Measurements from ENCODE around the gene C6orf47.

GRCh38 chr6:31689249-31690110, 28.9 kb upstream of the C6orf47 start:
- TF ChIP-seq GATA3 (IDR thresholded peaks at IDR 0.05; ENCODE audit: low read depth, low read length) (no peak), GATA2 (IDR thresholded peaks at IDR 0.05; ENCODE audit: low read depth, low read length) (no peak)

Measured in SH-SY5Y (cell line).